Heart left ventricle (tissue), 16 donors: ENCODE measurements around the gene ARHGEF11. TPM values are rescaled to one million over a fixed set of nuclear protein-coding genes. Genes with fewer than 3 reads are reported as not detected.

Experiments used
- ATAC-seq, 4 donors: fragments of 200-7000 bp; cut with Tn5 transposase; one replicate each; pipeline ENCODE4 v1.9.1; 2020 to 2022; ENCODE audit warnings: moderate library complexity in 4 of 4, mild to moderate bottlenecking in 3 of 4, moderate number of reproducible peaks in 1 of 4
- DNase-seq, 5 donors: peaks; one replicate each; pipeline ENCODE4 v3.0.0-alpha.2; 2020
- H3K27ac ChIP-seq, 12 donors: fragments of 200-600 bp; sonication (generic) in 4 of 12; one replicate each; pipeline versions ENCODE4 v1.5.0 to v1.8.0; 2016 to 2022; ENCODE audit warnings: mild to moderate bottlenecking in 2 of 12
- H3K27me3 ChIP-seq, 9 donors: fragments of 200-600 bp; sonication (generic) in 2 of 9; one replicate each; pipeline versions ENCODE4 v1.5.1 to v1.8.0; 2016 to 2022; ENCODE audit warnings: mild to moderate bottlenecking in 3 of 9
- H3K36me3 ChIP-seq, 9 donors: fragments of 200-600 bp; sonication (generic) in 2 of 9; one replicate each; pipeline versions ENCODE4 v1.5.0 to v1.8.0; 2018 to 2022; ENCODE audit warnings: mild to moderate bottlenecking in 2 of 9
- H3K4me1 ChIP-seq, 12 donors: fragments of 200-600 bp; sonication (generic) in 4 of 12; one replicate each; pipeline versions ENCODE4 v1.5.0 to v1.8.0; 2016 to 2022; ENCODE audit warnings: mild to moderate bottlenecking in 3 of 12
- H3K4me3 ChIP-seq, 12 donors: fragments of 200-600 bp; sonication (generic) in 4 of 12; one replicate each; pipeline versions ENCODE4 v1.5.0 to v1.8.0; 2017 to 2022; ENCODE audit warnings: mild to moderate bottlenecking in 9 of 12, moderate library complexity in 4 of 12
- H3K9me3 ChIP-seq, 12 donors: fragments of 200-600 bp; sonication (generic) in 4 of 12; one replicate each; pipeline versions ENCODE4 v1.5.0 to v1.8.0; 2016 to 2022; ENCODE audit warnings: mild to moderate bottlenecking in 1 of 12
- POLR2A ChIP-seq, 2 donors: fragments of 450-650 bp; IDR thresholded peaks; one replicate each; pipeline ENCODE4 v1.6.1; 2017; ENCODE audit warnings: antibody characterized with exemption in 2 of 2, mild to moderate bottlenecking in 2 of 2, moderate library complexity in 2 of 2
- WGBS, 4 donors: extraction: QIAGEN DNeasy Blood & Tissue Kit in 2 of 4; methylation state at CpG; one replicate each; pipeline versions ENCODE4 v1.1.5 to v1.1.7; 2013 to 2018; 5-methylcytosine and 5-hydroxymethylcytosine counted together
- intact Hi-C, 10 donors: fragments of 100-400 bp; cut with DNase I; formaldehyde crosslinking; loops; one replicate each; pipeline versions ENCODE4 v1.11.1 to v1.14.2; 2022
- polyA plus RNA-seq, 2 donors: library from polyadenylated mRNA; stranded (reverse); fragments of 200-250 nt; gene quantifications; one replicate each; pipeline ENCODE4 v1.2.3, GENCODE V29; 2013
- total RNA-seq, 9 donors: library from RNA; depleted of rRNA in 2 of 9; stranded (reverse); fragments of >200 nt in 2 of 9; fragmentation: NEBNext Ultra II Directional in 3 of 9; extraction: Animal tissue kit (Norgen Biotek cat#: 25700) in 3 of 9; gene quantifications; one replicate each; pipeline versions ENCODE4 v1.1.0 to v1.2.4, GENCODE V29; 2016 to 2023
- TF ChIP-seq, protein P1 (sequence below), 12 donors: fragments of 200-600 bp; sonication (generic) in 4 of 12; IDR thresholded peaks; one replicate each; pipeline versions ENCODE4 v1.5.0 to v1.8.0; 2018 to 2022; ENCODE audit warnings: antibody characterized with exemption in 12 of 12, mild to moderate bottlenecking in 5 of 12
- donor health status: ischemic (EF 13 %, LVEDD 7.1; RV severe dilation, severe dysfunction).
- donor health status: healthy with polysubstance abuse.
- donor health status: DM: no; HTN: yes; CAD: no.
- donor health status: DM: no; HTN: no; CAD: no.
- donor health status: ischemic (EF 25% LVEDD 6.9; RV normal size, moderate dysfunction).
- donor health status: ischemic (EF 25% LVEDD 5.7; RV mildly dilated, moderate dysfunction).
- donor health status: healthy.
- donor health status: DM: yes; HTN: yes; CAD: no.
- donor health status: ischemic (EF 35%, LVEDD 5.7; RV mildly dilated, moderate dysfunction).
- donor health status: nonischemic (EF 11% LVEDD 7.7; RV severe dilation, severe dysfunction).
- donor health status: DM: yes; HTN: yes; CAD: no.
- donor health status: PGD.
- donor health status: ischemic (EF 29% LVEDD 5.4; RV normal size, mild dysfunction).
- donor health status: nonischemic (EF 23%, LVEDD 6.1; RV moderate dilation, normal function).

The ARHGEF11 gene
- total and polyA plus RNA-seq, 11 donors, result 12.2 to 44.1 (median 30.0) TPM

DNA sequence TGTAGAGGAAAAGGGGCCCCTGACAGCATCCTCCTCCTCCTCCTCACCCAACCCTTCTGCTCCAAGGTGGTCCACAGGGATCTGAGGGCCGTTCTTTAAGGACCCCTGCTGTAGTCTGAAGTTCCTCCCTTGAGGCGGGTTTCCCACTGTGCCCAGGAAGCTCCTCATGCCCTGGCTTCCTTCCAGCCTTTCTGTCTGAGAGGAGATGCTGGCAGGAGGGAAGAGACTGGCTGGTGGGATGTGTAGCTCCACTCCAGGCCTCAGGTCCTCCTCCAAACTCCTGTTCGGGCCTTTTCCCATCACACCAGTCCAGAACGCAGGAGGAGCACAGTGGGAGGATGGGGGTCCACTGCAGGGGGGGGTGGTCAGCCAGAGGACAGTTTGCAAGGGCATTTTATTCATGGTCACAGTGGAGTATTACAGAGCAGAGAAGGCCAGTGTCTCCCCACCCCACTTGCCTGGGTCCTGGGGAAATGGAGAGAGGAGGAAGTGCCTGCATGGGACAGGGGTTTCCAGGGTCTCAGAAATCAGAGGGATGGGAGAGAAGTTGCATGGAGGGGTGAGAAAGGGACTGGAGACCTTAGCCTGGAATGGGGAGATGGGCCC, 46.2 kb upstream of the ARHGEF11 start:
- TF ChIP-seq, protein P1, sequence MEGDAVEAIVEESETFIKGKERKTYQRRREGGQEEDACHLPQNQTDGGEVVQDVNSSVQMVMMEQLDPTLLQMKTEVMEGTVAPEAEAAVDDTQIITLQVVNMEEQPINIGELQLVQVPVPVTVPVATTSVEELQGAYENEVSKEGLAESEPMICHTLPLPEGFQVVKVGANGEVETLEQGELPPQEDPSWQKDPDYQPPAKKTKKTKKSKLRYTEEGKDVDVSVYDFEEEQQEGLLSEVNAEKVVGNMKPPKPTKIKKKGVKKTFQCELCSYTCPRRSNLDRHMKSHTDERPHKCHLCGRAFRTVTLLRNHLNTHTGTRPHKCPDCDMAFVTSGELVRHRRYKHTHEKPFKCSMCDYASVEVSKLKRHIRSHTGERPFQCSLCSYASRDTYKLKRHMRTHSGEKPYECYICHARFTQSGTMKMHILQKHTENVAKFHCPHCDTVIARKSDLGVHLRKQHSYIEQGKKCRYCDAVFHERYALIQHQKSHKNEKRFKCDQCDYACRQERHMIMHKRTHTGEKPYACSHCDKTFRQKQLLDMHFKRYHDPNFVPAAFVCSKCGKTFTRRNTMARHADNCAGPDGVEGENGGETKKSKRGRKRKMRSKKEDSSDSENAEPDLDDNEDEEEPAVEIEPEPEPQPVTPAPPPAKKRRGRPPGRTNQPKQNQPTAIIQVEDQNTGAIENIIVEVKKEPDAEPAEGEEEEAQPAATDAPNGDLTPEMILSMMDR (IDR thresholded peaks at IDR 0.05), result no peak
- TF ChIP-seq POLR2A (IDR thresholded peaks at IDR 0.05), result no peak
- Histone ChIP-seq H3K27ac (no peak overlapping the region), H3K27me3 (no peaks in the 10 kb centered on the region), H3K9me3 (no peaks in the 10 kb centered on the region), H3K4me1 (peaks cover 0 to 21% (median 5%) of the 10 kb centered on the region in 12 donors), H3K4me3 (no peak overlapping the region), H3K36me3 (no peaks in the 10 kb centered on the region)
- WGBS, 4 donors, result 70 to 92% (median 83%) methylated on average over 4 of the region's 4 CpGs
- no peak for DNase-seq
- intact Hi-C loops, result loop anchor here in 4 of 10 donors (5.0 to 10.0 kb wide), 3 partner anchors 46 to 403 kb away; partner anchors contain the start of gene ETV3 (in 3 of the 4)
- no peak for ATAC-seq

DNA sequence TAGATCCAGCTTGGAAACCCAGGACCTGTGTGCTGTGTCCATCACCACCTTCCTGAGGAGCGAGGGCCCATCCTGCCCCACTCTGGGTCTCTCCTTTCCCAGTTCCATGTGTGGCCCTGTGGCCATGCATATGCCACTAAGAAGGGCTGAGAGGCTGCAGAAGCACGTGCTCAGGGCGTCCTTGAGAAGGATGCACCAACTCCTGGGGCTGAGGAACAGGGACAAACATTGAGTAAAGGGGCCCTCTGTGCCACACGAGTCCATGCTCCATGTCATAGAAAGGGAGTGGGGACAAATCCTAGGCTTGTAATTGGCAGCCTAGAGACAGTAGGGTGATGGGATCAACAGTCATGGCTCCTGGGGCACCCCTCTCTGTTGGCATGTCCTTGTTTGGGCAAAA, 45.6 kb upstream of the ARHGEF11 start:
- Histone ChIP-seq H3K4me3 (no peak overlapping the region), H3K4me1 (peaks cover 0 to 21% (median 5%) of the 10 kb centered on the region in 12 donors), H3K9me3 (no peaks in the 10 kb centered on the region), H3K27ac (no peak overlapping the region), H3K27me3 (no peaks in the 10 kb centered on the region), H3K36me3 (no peaks in the 10 kb centered on the region)
- intact Hi-C loops, result loop anchor here in 4 of 10 donors (5.0 to 10.0 kb wide), 3 partner anchors 46 to 404 kb away; partner anchors contain the start of gene ETV3 (in 3 of the 4)
- ATAC-seq, result no peak
- 86 to 100% (median 91%) methylated on average over 3 to 4 of the region's 4 CpGs for WGBS, 4 donors
- DNase-seq, result no peak
- TF ChIP-seq, protein P1 (IDR thresholded peaks at IDR 0.05), result no peak

DNA sequence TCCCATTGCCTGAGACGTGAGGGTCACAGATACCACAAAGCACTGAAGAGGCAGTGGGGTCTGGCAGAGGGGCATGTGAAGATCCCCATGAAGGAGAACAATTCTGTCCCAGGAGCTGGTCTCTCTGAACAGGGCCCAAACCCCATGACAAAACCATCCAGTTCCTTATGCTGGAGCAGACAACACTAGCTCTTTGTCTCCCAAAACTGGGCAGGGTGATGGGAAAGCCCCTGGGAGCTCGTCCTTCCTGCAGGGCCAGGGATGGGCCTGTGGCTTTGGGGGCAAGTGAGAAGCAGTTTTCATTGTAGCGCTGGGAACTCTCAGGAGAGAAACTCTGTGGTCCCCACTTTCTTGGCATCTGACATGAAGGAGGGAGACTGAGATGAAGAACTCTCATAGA, 45.2 kb upstream of the ARHGEF11 start:
- no peak for ATAC-seq

DNA sequence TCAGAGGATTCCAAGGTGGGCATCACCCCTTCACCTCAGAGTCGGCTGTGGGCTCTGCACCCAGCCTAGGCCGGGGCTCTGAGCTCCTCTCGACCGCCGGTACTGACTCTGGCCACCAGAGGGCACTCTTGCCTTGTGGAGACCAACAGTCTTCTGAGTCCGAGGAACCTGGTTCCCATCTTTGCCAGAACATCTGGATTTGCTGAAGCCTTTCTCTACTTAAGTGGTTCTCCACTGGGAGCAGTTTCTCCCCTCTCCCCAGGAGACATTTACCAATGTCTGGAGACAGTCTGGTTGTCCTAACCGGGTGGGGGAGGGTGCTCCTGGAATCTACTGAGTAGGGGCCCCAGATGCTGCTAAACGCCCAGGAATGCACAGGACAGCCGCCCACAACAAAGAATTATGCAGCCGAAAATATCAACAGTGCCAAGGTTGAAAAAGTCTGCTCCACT, 44.7 kb upstream of the ARHGEF11 start:
- Histone ChIP-seq H3K27me3 (no peaks in the 10 kb centered on the region), H3K27ac (peak overlapping the region in 2 of 12 donors; percentile 14 to 24), H3K9me3 (no peaks in the 10 kb centered on the region), H3K4me1 (peaks cover 0 to 21% (median 5%) of the 10 kb centered on the region in 12 donors), H3K36me3 (no peaks in the 10 kb centered on the region), H3K4me3 (no peak overlapping the region)
- ATAC-seq (peak; percentile 74 to 90 (median 86)), DNase-seq (peak; percentile 84 to 93 (median 87))
- 15 to 20% (median 17%) methylated on average over 9 to 10 of the region's 10 CpGs for WGBS, 4 donors
- no peak for TF ChIP-seq POLR2A (IDR thresholded peaks at IDR 0.05)
- TF ChIP-seq, protein P1 (IDR thresholded peaks at IDR 0.05), result peak; percentile 90 to 98 (median 96)
- intact Hi-C loops, result loop anchor here (1.0 to 10.0 kb wide), 4 partner anchors 47 to 405 kb away; partner anchors contain the start of gene ETV3 (in 3 of the 10)

More for the DNA sequence above, 45.2 kb upstream of the ARHGEF11 start:
- Histone ChIP-seq H3K4me3 (no peak overlapping the region), H3K9me3 (no peaks in the 10 kb centered on the region), H3K27ac (peak overlapping the region in 1 of 12 donors; percentile 14), H3K36me3 (no peaks in the 10 kb centered on the region), H3K4me1 (peaks cover 0 to 21% (median 5%) of the 10 kb centered on the region in 12 donors), H3K27me3 (no peaks in the 10 kb centered on the region)
- DNase-seq, result no peak
- 68 to 79% (median 72%) methylated on average over 3 of the region's 3 CpGs for WGBS, 4 donors
- intact Hi-C loops, result loop anchor here (1.0 to 10.0 kb wide), 4 partner anchors 47 to 404 kb away; partner anchors contain the start of gene ETV3 (in 3 of the 10)
- TF ChIP-seq, protein P1 (IDR thresholded peaks at IDR 0.05), result no peak
- no peak for TF ChIP-seq POLR2A (IDR thresholded peaks at IDR 0.05)
